ENCODE data around the gene TXK. TPM values are rescaled to one million over a fixed set of nuclear protein-coding genes. Genes with fewer than 3 reads are reported as not detected.

TXK gene
- total RNA-seq, 2 experiments from 2014 or later: 67.0 to 69.9 TPM

DNA sequence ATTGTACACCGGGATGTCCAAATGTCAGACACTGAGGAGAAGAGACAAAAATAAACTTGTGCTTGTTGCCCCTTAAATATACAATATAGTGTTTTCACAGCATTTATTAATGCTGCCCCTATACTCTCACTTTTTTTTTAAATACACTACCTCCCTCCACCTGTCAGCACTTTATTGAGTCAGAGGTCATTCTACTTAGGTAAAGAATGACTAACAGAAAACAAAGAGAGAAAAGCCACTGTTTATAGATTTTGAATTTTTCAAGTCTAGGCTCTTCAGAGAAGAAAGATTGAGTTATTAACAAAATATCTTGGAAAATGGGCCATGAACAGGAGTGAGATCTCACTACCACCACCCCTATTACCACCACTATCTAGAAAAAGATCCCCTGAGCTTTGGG lies 59.4 kb downstream of the TXK start:
- ChIA-PET CTCF (no interaction called here), POLR2A (no interaction called here)
- Histone ChIP-seq H3K4me1 (ENCODE audit: insufficient read depth, low read length) (no peaks in the 10 kb centered on the region), H3K27me3 (ENCODE audit: control insufficient read depth in 1 of 2, insufficient read depth in 2 of 2, low read length in 2 of 2) (no peaks in the 10 kb centered on the region), H3K36me3 (ENCODE audit: insufficient read depth, low read length) (peaks cover 78% of the 10 kb centered on the region), H3K4me3 (ENCODE audit: low read length) (no peak overlapping the region), H3K27ac (ENCODE audit: low read depth in 1 of 2, low read length in 2 of 2) (no peak overlapping the region), H3K9me3 (ENCODE audit: control insufficient read depth in 1 of 2, insufficient read depth in 1 of 2, low read length in 2 of 2) (no peaks in the 10 kb centered on the region)
- Mint-ChIP-seq H3K9me3 (no peaks in the 10 kb centered on the region), H3K27me3 (no peaks in the 10 kb centered on the region), H3K4me3 (no peak overlapping the region), H3K36me3 (ENCODE audit: low read depth) (peaks cover 89% of the 10 kb centered on the region), H3K27ac (peak overlapping the region; percentile 62), H3K4me1 (ENCODE audit: low read depth) (peaks cover 22% of the 10 kb centered on the region)
- ATAC-seq (ENCODE audit: poor library complexity) (no peak), DNase-seq (no peak)
- intact Hi-C loops (cut with DNase I, micrococcal nuclease): no loop called here
- no peak for TF ChIP-seq CTCF (IDR thresholded peaks at IDR 0.05)

DNA sequence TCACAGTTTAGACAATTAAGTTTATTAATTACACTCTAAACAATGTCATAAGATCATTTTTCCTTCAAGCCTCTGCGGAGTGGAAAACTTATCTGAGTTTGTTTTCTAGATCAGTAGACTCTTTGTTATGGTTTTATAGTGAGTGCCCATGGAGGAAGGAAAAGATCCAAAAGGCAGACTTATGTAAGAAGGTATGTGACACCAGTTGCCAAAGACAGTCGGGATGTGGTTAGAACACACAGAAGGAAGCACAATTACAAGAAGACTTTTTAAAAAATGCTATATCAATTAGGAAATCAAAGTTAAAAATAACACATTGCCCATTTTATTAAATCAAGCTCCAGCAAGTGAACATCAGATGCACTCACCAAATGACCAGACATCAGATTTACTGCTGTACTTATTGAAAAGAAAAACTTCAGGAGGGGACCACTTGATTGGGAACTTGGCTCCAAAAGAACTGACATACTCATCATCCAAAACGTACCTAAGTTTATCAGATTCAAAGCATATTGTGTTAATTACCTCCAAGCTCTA lies 60.4 kb downstream of the TXK start:
- ChIA-PET POLR2A (no interaction called here), CTCF (no interaction called here)
- H3K27me3 ChIP-seq (ENCODE audit: control insufficient read depth in 1 of 2, insufficient read depth in 2 of 2, low read length in 2 of 2): no peaks in the 10 kb centered on the region
- Mint-ChIP-seq H3K4me3 (no peak overlapping the region), H3K9me3 (no peaks in the 10 kb centered on the region), H3K36me3 (ENCODE audit: low read depth) (peaks cover 87% of the 10 kb centered on the region), H3K27ac (peak overlapping the region; percentile 62), H3K27me3 (no peaks in the 10 kb centered on the region), H3K4me1 (ENCODE audit: low read depth) (peaks cover 12% of the 10 kb centered on the region)
- peaks cover 82% of the 10 kb centered on the region for H3K36me3 ChIP-seq (ENCODE audit: insufficient read depth, low read length)
- intact Hi-C loops (cut with DNase I, micrococcal nuclease): no loop called here
- ATAC-seq (ENCODE audit: poor library complexity): no peak
- H3K4me1 ChIP-seq (ENCODE audit: insufficient read depth, low read length): no peaks in the 10 kb centered on the region
- no peaks in the 10 kb centered on the region for H3K9me3 ChIP-seq (ENCODE audit: control insufficient read depth in 1 of 2, insufficient read depth in 1 of 2, low read length in 2 of 2)
- no peak overlapping the region for H3K4me3 ChIP-seq (ENCODE audit: low read length)
- no peak for DNase-seq
- TF ChIP-seq CTCF (IDR thresholded peaks at IDR 0.05): no peak
- H3K27ac ChIP-seq (ENCODE audit: low read depth in 1 of 2, low read length in 2 of 2): no peak overlapping the region

DNA sequence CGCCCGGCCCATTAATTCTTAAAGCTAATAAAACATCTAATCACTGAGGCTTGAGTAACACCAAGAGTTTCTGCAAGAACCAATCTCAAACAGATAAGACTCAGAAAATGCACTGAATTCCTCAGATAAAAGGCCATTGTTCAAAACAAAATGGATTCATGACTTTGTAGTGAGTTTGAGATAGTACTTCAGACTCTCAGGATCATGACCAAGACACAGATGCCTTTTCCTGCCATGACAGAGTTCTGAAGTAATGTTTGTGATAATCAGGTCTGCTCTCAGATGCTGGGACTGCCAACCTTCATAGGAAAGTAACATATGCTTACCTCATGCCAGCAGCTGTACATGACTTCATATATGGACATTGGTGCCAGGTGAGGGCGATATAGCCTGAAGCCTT lies 62.9 kb downstream of the TXK start:
- CTCF ChIA-PET: interaction anchor here (0.7 kb wide), 1 partner anchor 375 kb away, joined by 3 read pairs; no protein-coding TSS in a partner anchor
- intact Hi-C loops (cut with DNase I, micrococcal nuclease): no loop called here
- DNase-seq (no peak), ATAC-seq (ENCODE audit: poor library complexity) (no peak)
- Histone ChIP-seq H3K4me3 (ENCODE audit: low read length) (no peak overlapping the region), H3K36me3 (ENCODE audit: insufficient read depth, low read length) (peaks cover 84% of the 10 kb centered on the region), H3K27ac (ENCODE audit: low read depth in 1 of 2, low read length in 2 of 2) (no peak overlapping the region), H3K27me3 (ENCODE audit: control insufficient read depth in 1 of 2, insufficient read depth in 2 of 2, low read length in 2 of 2) (no peaks in the 10 kb centered on the region), H3K9me3 (ENCODE audit: control insufficient read depth in 1 of 2, insufficient read depth in 1 of 2, low read length in 2 of 2) (no peaks in the 10 kb centered on the region), H3K4me1 (ENCODE audit: insufficient read depth, low read length) (no peaks in the 10 kb centered on the region)
- peaks cover 90% of the 10 kb centered on the region for H3K36me3 Mint-ChIP-seq (ENCODE audit: low read depth)
- no peaks in the 10 kb centered on the region for H3K9me3 Mint-ChIP-seq
- H3K4me1 Mint-ChIP-seq (ENCODE audit: low read depth): no peaks in the 10 kb centered on the region
- no peak overlapping the region for H3K4me3 Mint-ChIP-seq
- POLR2A ChIA-PET: no interaction called here
- H3K27me3 Mint-ChIP-seq: no peaks in the 10 kb centered on the region
- TF ChIP-seq CTCF (IDR thresholded peaks at IDR 0.05): no peak
- no peak overlapping the region for H3K27ac Mint-ChIP-seq
